KOPT-K1 (cell line): ENCODE measurements around the gene NEGR1.
A peak's percentile ranks its signal among the peaks of the same experiment; 100 is the strongest.

ENCODE experiments used
- H3K27ac ChIP-seq: fragments of 200-600 bp; sonication (generic); 2 replicates; pipeline ENCODE4 v1.5.1; 2016; ENCODE audit warnings: antibody characterized with exemption, mild to moderate bottlenecking, low read depth, low read length; ENCODE audit not compliant: poor library complexity, severe bottlenecking
- H3K36me3 ChIP-seq: fragments of 200-600 bp; sonication (generic); 2 replicates; pipeline ENCODE4 v1.5.1; 2017; ENCODE audit warnings: antibody characterized with exemption, mild to moderate bottlenecking, low read length, moderate library complexity; ENCODE audit not compliant: insufficient read depth
- H3K9me3 ChIP-seq: fragments of 200-600 bp; sonication (generic); 2 replicates; pipeline ENCODE4 v1.5.1; 2017; ENCODE audit warnings: antibody characterized with exemption, low read length, mild to moderate bottlenecking; ENCODE audit not compliant: insufficient read depth, poor library complexity, severe bottlenecking

NEGR1 gene

GRCh38 chr1:71777094-71777493 is 505.2 kb downstream of the NEGR1 start:
- H3K27ac ChIP-seq, result no peak overlapping the region
- no peaks in the 10 kb centered on the region for H3K36me3 ChIP-seq
- H3K9me3 ChIP-seq, result no peaks in the 10 kb centered on the region

GRCh38 chr1:71774705-71775104 is 507.6 kb downstream of the NEGR1 start:
- Histone ChIP-seq H3K27ac (no peak overlapping the region), H3K9me3 (no peaks in the 10 kb centered on the region), H3K36me3 (no peaks in the 10 kb centered on the region)

- no peaks in the 10 kb centered on the region for H3K36me3 ChIP-seq
- H3K27ac ChIP-seq, result peak overlapping the region; percentile 38
- H3K9me3 ChIP-seq, result no peaks in the 10 kb centered on the region
Measured at GRCh38 chr1:71770121-71770520, 512.2 kb downstream of the NEGR1 start.

DNA sequence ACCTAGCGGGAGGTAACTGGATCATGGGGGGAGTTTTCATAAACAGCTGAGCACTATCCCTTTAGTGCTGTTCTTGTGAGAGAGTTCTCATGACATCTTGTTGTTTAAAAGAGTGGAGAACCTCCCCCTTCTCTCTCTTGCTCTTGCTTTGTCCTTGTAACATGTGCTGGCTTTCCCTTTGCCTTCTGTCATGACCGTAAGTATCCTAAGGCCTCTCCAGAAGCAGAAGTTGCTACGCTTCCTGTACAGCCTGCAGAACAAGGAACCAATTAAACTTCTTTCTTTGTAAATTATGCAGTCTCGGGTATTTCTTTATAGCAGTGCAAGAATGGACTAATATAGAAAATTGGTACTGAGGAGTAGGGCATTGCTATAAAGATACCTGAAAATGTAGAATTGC is 515.6 kb downstream of the NEGR1 start:
- no peak overlapping the region for H3K27ac ChIP-seq
- no peaks in the 10 kb centered on the region for H3K36me3 ChIP-seq
- H3K9me3 ChIP-seq, result no peaks in the 10 kb centered on the region

DNA sequence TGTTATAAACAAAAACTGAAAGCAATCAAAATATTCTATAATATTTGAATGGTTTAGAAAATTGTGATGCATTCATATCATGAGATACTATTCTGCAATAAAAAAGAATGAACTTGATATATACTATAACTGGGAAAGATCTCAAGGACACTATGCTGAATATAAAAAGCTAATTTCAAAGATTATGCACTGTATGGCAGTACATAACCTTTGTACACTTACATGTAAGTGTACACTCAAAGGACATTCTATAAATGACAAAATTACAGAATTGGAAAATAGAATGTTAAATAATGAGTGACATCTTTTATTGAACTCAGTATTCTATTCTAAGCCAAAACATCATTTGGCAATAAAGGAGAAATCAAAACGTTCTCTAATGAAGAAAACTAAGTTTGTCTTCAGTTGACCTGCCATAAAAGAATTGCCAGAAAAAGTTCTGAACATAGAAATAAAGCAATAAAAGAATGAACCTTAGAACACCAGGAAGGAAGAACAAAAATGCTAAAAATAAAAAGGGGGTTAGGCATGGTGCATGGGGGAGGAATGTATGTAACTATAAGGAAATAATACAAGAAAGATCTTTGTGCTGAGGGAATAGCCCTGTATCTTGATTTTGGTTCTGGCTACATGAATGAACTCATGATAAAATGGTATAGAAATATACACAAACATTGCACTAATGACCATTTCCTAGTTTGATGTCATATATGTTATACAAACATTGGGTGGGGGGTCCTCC is 519.7 kb downstream of the NEGR1 start:
- Histone ChIP-seq H3K27ac (no peak overlapping the region), H3K36me3 (no peaks in the 10 kb centered on the region), H3K9me3 (no peaks in the 10 kb centered on the region)

DNA sequence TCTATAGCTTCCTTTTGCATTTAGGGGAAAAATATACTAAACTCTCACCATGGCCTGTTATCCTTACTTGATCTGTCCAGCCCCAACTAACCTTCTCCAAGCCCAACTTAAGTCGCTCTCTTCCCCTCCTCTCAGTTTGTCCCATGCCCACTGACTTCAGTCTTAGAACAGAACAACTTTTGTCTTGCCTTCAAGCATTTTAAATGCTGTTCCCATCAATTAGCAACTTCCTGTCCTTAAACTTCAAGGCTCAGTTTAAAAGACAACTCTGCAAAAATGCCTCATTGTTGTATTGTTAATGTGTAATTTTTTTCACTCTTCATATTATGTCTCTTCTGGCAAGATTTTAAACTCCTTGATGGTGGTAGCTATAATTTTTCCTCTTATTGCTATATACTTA is 526.9 kb downstream of the NEGR1 start:
- H3K27ac ChIP-seq, result no peak overlapping the region
- peaks cover 1% of the 10 kb centered on the region for H3K9me3 ChIP-seq
- H3K36me3 ChIP-seq, result no peaks in the 10 kb centered on the region

DNA sequence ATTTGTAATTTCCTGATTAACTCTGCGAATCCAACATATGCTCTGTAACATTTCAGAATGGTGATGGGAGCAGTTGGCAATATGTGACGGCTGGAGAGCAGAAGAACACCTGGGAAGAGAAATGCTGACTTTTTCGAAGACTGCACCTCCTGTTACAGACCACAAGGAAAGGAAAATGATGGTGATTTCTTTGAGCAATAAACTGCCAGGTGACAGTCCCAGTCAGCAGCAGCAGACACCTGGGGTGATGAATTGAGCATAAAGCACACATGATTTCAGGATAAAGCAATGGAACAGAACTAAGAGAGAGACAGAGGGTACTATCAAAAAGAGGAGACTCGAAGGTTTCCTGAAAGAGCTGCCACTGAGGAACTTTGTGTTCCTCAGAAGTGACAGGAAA is 528.6 kb downstream of the NEGR1 start:
- Histone ChIP-seq H3K9me3 (peaks cover 6% of the 10 kb centered on the region), H3K27ac (no peak overlapping the region), H3K36me3 (no peaks in the 10 kb centered on the region)

- no peak overlapping the region for H3K27ac ChIP-seq
- peaks cover 4% of the 10 kb centered on the region for H3K9me3 ChIP-seq
Measured at GRCh38 chr1:71745326-71745725, 537.0 kb downstream of the NEGR1 start.

GRCh38 chr1:71743862-71744261 is 538.5 kb downstream of the NEGR1 start:
- H3K36me3 ChIP-seq, result no peaks in the 10 kb centered on the region
- no peak overlapping the region for H3K27ac ChIP-seq
- H3K9me3 ChIP-seq, result no peaks in the 10 kb centered on the region

More at GRCh38 chr1:71745326-71745725, 537.0 kb downstream of the NEGR1 start:
- H3K36me3 ChIP-seq, result no peaks in the 10 kb centered on the region

GRCh38 chr1:71738910-71739309 is 543.4 kb downstream of the NEGR1 start:
- Histone ChIP-seq H3K9me3 (no peaks in the 10 kb centered on the region), H3K27ac (no peak overlapping the region), H3K36me3 (no peaks in the 10 kb centered on the region)

DNA sequence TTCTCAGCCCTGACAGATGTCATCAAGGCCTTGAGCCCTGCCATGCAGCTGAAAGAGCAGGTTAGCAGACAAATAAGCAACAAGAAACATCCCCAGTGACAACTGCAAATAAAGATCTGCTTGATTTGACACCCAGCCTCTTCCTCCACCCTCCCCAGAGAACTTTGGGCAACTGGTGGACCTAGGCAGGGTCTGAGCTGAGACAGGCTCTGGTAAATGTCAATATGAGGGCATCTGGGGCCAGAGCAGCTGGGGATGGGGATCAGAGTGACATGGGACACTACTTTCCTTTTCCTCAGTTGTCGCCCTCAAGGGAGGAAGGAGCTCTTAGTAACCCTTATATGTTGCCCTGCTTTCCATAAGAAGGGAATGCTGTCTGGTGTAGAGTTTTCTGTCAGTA is 544.1 kb downstream of the NEGR1 start:
- no peaks in the 10 kb centered on the region for H3K9me3 ChIP-seq
- H3K36me3 ChIP-seq, result no peaks in the 10 kb centered on the region
- no peak overlapping the region for H3K27ac ChIP-seq

DNA sequence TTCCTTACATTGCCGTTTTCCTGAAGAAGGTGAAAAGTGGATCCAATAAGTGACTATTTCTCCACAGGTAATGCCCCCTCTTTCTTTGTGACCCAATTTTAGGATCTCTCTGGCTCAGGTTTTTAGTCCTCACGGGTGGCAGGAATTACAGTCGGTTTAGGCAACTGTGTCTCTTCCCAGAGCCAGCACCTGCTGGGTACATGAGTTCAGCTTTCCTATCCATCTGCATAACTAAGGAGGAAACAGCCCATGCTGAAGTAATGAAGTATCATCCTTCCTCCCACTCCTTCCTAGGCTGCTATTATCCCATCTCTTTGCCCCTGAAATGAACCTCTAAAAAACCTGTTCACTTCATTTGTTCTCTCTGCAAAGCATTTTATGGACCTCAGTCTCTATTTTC is 544.6 kb downstream of the NEGR1 start:
- Histone ChIP-seq H3K27ac (no peak overlapping the region), H3K9me3 (no peaks in the 10 kb centered on the region), H3K36me3 (no peaks in the 10 kb centered on the region)

GRCh38 chr1:71733121-71733520 is 549.2 kb downstream of the NEGR1 start:
- H3K9me3 ChIP-seq, result no peaks in the 10 kb centered on the region
- H3K27ac ChIP-seq, result peak overlapping the region; percentile 54
- H3K36me3 ChIP-seq, result no peaks in the 10 kb centered on the region

GRCh38 chr1:71721532-71721931 is 560.8 kb downstream of the NEGR1 start:
- Histone ChIP-seq H3K27ac (no peak overlapping the region), H3K36me3 (no peaks in the 10 kb centered on the region), H3K9me3 (no peaks in the 10 kb centered on the region)

DNA sequence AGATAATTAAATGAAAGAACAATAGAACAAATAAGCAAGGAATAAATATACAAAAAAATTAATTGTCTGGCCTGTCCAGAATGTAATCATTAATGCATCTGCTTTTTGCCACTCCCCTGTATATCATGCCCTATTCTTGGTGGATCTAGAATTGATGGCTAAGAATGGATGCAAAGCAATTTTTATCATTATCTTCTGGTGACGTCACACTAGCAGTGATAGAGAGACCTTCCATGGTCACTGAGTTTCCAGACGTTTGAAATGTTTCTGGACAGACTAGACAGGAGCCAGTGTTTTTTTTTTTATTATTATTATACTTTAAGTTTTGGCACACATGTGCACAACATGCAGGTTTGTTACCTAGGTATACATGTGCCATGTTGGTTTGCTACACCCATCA is 563.0 kb downstream of the NEGR1 start:
- peaks cover 12% of the 10 kb centered on the region for H3K9me3 ChIP-seq
- H3K36me3 ChIP-seq, result no peaks in the 10 kb centered on the region
- H3K27ac ChIP-seq, result no peak overlapping the region

- no peaks in the 10 kb centered on the region for H3K36me3 ChIP-seq
- H3K27ac ChIP-seq, result no peak overlapping the region
- peaks cover 18% of the 10 kb centered on the region for H3K9me3 ChIP-seq
Measured at GRCh38 chr1:71717186-71717585, 565.2 kb downstream of the NEGR1 start.
